ENCODE results near the gene MYL6.
"Not testable (repeated sequence)": the region's sequence is repeated elsewhere in the genome, so short reads cannot be mapped to it uniquely, and the experiment has no call there.

Gene MYL6

GRCh38 chr12:56154246-56154771, 3.9 kb upstream of the MYL6 start:
- ATAC-seq (replicated peaks; ENCODE audit: extremely low read depth, poor library complexity, severe bottlenecking): no peak
- H3K4me3 Mint-ChIP-seq: no peak overlapping the region
- H3K9me3 Mint-ChIP-seq: no peaks in the 10 kb centered on the region
- no peak overlapping the region for H3K27ac Mint-ChIP-seq (ENCODE audit: low read depth)
- H3K36me3 Mint-ChIP-seq (ENCODE audit: insufficient read depth): peaks cover 19% of the 10 kb centered on the region
- no peaks in the 10 kb centered on the region for H3K27me3 Mint-ChIP-seq
- no peak for DNase-seq (ENCODE audit: low spot score in 2 of 2)
- H3K4me1 Mint-ChIP-seq: peaks cover 43% of the 10 kb centered on the region

GRCh38 chr12:56154818-56155217, 3.3 kb upstream of the MYL6 start:
- Mint-ChIP-seq H3K4me1 (peaks cover 48% of the 10 kb centered on the region), H3K4me3 (no peak overlapping the region)
- DNase-seq (ENCODE audit: low spot score in 2 of 2): no peak

GRCh38 chr12:56155256-56155845, 2.8 kb upstream of the MYL6 start:
- Mint-ChIP-seq H3K9me3 (no peaks in the 10 kb centered on the region), H3K4me3 (peak overlapping the region; percentile 9), H3K4me1 (peaks cover 53% of the 10 kb centered on the region), H3K27ac (ENCODE audit: low read depth) (no peak overlapping the region), H3K27me3 (no peaks in the 10 kb centered on the region), H3K36me3 (ENCODE audit: insufficient read depth) (peaks cover 27% of the 10 kb centered on the region)
- no peak for DNase-seq (ENCODE audit: low spot score in 2 of 2)
- no peak for ATAC-seq (replicated peaks; ENCODE audit: extremely low read depth, poor library complexity, severe bottlenecking)

More at GRCh38 chr12:56154818-56155217, 3.3 kb upstream of the MYL6 start:
- ATAC-seq (replicated peaks; ENCODE audit: extremely low read depth, poor library complexity, severe bottlenecking): no peak
- H3K27me3 Mint-ChIP-seq: no peaks in the 10 kb centered on the region
- no peaks in the 10 kb centered on the region for H3K9me3 Mint-ChIP-seq
- no peak overlapping the region for H3K27ac Mint-ChIP-seq (ENCODE audit: low read depth)
- H3K36me3 Mint-ChIP-seq (ENCODE audit: insufficient read depth): peaks cover 23% of the 10 kb centered on the region

- peaks cover 62% of the 10 kb centered on the region for H3K4me1 Mint-ChIP-seq
- ATAC-seq (replicated peaks; ENCODE audit: extremely low read depth, poor library complexity, severe bottlenecking); H3K9me3 Mint-ChIP-seq; H3K27me3 Mint-ChIP-seq; DNase-seq (ENCODE audit: low spot score in 2 of 2): not testable (repeated sequence)
- peak overlapping the region; percentile 94 for H3K27ac Mint-ChIP-seq (ENCODE audit: low read depth)
- peak overlapping the region; percentile 94 for H3K4me3 Mint-ChIP-seq
- peaks cover 22% of the 10 kb centered on the region for H3K36me3 Mint-ChIP-seq (ENCODE audit: insufficient read depth)
These were observed 1.5 kb upstream of the MYL6 start for GRCh38 chr12:56156464-56157200.

- Mint-ChIP-seq H3K27me3 (no peaks in the 10 kb centered on the region), H3K27ac (ENCODE audit: low read depth) (peak overlapping the region; percentile 94), H3K36me3 (ENCODE audit: insufficient read depth) (peaks cover 27% of the 10 kb centered on the region), H3K9me3 (no peaks in the 10 kb centered on the region), H3K4me1 (peaks cover 58% of the 10 kb centered on the region), H3K4me3 (peak overlapping the region; percentile 94)
- ATAC-seq (replicated peaks; ENCODE audit: extremely low read depth, poor library complexity, severe bottlenecking) (peak; percentile 34), DNase-seq (ENCODE audit: low spot score in 2 of 2) (peak in 1 of 2 donors; percentile 35)
These were observed 744 bp upstream of the MYL6 start for GRCh38 chr12:56157201-56158028.

- Mint-ChIP-seq H3K4me3 (peak overlapping the region; percentile 94), H3K27me3 (no peaks in the 10 kb centered on the region), H3K36me3 (ENCODE audit: insufficient read depth) (peaks cover 43% of the 10 kb centered on the region), H3K4me1 (peaks cover 54% of the 10 kb centered on the region), H3K27ac (ENCODE audit: low read depth) (peak overlapping the region; percentile 94), H3K9me3 (no peaks in the 10 kb centered on the region)
- no peak for ATAC-seq (replicated peaks; ENCODE audit: extremely low read depth, poor library complexity, severe bottlenecking)
- no peak for DNase-seq (ENCODE audit: low spot score in 2 of 2)
These were observed 835 bp downstream of the MYL6 start for GRCh38 chr12:56158926-56159461.

- DNase-seq (ENCODE audit: low spot score in 2 of 2) (no peak), ATAC-seq (replicated peaks; ENCODE audit: extremely low read depth, poor library complexity, severe bottlenecking) (no peak)
- H3K27ac Mint-ChIP-seq (ENCODE audit: low read depth): peak overlapping the region; percentile 94
- no peaks in the 10 kb centered on the region for H3K9me3 Mint-ChIP-seq
- H3K27me3 Mint-ChIP-seq: no peaks in the 10 kb centered on the region
- peak overlapping the region; percentile 94 for H3K4me3 Mint-ChIP-seq
- H3K4me1 Mint-ChIP-seq: peaks cover 54% of the 10 kb centered on the region
- H3K36me3 Mint-ChIP-seq (ENCODE audit: insufficient read depth): peaks cover 49% of the 10 kb centered on the region
These were observed 1.5 kb downstream of the MYL6 start for GRCh38 chr12:56159482-56160192.

GRCh38 chr12:56160193-56160763, 2.1 kb downstream of the MYL6 start:
- Mint-ChIP-seq H3K9me3 (no peaks in the 10 kb centered on the region), H3K27me3 (no peaks in the 10 kb centered on the region), H3K4me3 (peak overlapping the region; percentile 94), H3K36me3 (ENCODE audit: insufficient read depth) (peaks cover 54% of the 10 kb centered on the region), H3K27ac (ENCODE audit: low read depth) (peak overlapping the region; percentile 94), H3K4me1 (peaks cover 54% of the 10 kb centered on the region)
- ATAC-seq (replicated peaks; ENCODE audit: extremely low read depth, poor library complexity, severe bottlenecking): peak; percentile 52
- DNase-seq (ENCODE audit: low spot score in 2 of 2): peak in 1 of 2 donors; percentile 41

- Mint-ChIP-seq H3K36me3 (ENCODE audit: insufficient read depth) (peaks cover 62% of the 10 kb centered on the region), H3K27me3 (no peaks in the 10 kb centered on the region), H3K27ac (ENCODE audit: low read depth) (peak overlapping the region; percentile 94), H3K9me3 (no peaks in the 10 kb centered on the region), H3K4me3 (peak overlapping the region; percentile 94), H3K4me1 (peaks cover 54% of the 10 kb centered on the region)
- no peak for DNase-seq (ENCODE audit: low spot score in 2 of 2)
- no peak for ATAC-seq (replicated peaks; ENCODE audit: extremely low read depth, poor library complexity, severe bottlenecking)
These were observed 2.9 kb downstream of the MYL6 start for GRCh38 chr12:56160894-56161689.

GRCh38 chr12:56161690-56162351, 3.7 kb downstream of the MYL6 start:
- Mint-ChIP-seq H3K27ac (ENCODE audit: low read depth) (peak overlapping the region; percentile 94), H3K27me3 (no peaks in the 10 kb centered on the region), H3K9me3 (no peaks in the 10 kb centered on the region), H3K4me1 (peaks cover 54% of the 10 kb centered on the region), H3K4me3 (peak overlapping the region; percentile 94), H3K36me3 (ENCODE audit: insufficient read depth) (peaks cover 66% of the 10 kb centered on the region)
- ATAC-seq (replicated peaks; ENCODE audit: extremely low read depth, poor library complexity, severe bottlenecking) (no peak), DNase-seq (ENCODE audit: low spot score in 2 of 2) (no peak)
